ENCODE data around the gene MAST4. TPM values are rescaled to one million over a fixed set of nuclear protein-coding genes. Genes with fewer than 3 reads are reported as not detected.

Gene MAST4
- total and polyA plus RNA-seq, 2 experiments from 2014 or later = 4.2 to 6.0 TPM

DNA sequence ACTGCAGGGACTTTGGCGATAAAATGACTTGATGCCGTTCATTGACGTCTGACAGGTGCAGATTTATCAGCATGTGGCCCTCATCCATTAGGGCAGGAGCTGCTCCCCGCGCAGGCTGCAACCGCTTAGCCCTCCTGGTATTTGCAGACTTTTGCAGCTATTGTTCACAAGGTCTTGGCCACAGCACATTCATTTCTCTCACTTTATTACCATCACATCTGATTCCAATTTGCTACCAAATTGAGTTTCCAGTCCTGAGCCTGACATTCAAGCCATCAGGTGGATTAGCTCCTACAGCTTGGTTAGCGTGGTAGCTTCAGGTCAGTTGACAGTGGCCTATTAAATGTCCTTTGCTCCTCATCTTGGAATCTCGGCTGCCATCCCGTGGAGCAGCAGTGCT, 301.2 kb downstream of the MAST4 start:
- TF ChIP-seq EZH2phosphoT487 (IDR thresholded peaks at IDR 0.05; ENCODE audit: insufficient read depth, low read depth) = no peak
- TF ChIP-seq EZH2 (IDR thresholded peaks at IDR 0.05; ENCODE audit: insufficient read depth, poor library complexity, severe bottlenecking) = no peak
- Histone ChIP-seq H3K79me2 (ENCODE audit: insufficient read depth) (no peaks in the 10 kb centered on the region), H3K9ac (no peak overlapping the region), H2AFZ (no peak overlapping the region), H3K4me3 (no peak overlapping the region), H3F3A (ENCODE audit: insufficient read depth) (no peaks in the 10 kb centered on the region), H3K27me3 (replicated peaks; ENCODE audit: insufficient read depth) (no peaks in the 10 kb centered on the region), H3K36me3 (ENCODE audit: low read depth) (no peaks in the 10 kb centered on the region), H3K9me2 (ENCODE audit: insufficient read depth) (no peaks in the 10 kb centered on the region), H4K20me1 (ENCODE audit: insufficient read depth) (no peaks in the 10 kb centered on the region), H3K4me1 (ENCODE audit: insufficient read depth) (peaks cover 6% of the 10 kb centered on the region; the same call in 1 of the 2 replicates), H3K9me3 (ENCODE audit: low read depth) (no peaks in the 10 kb centered on the region), H3K4me2 (ENCODE audit: unreplicated experiment) (no peak overlapping the region), H3K27ac (no peak overlapping the region)
- in situ Hi-C loops (cut with MboI) = no loop called here
- no peak for DNase-seq
- WGBS, 2 experiments (ENCODE audit: low coverage in 1 of 2, low lambda C conversion rate in 2 of 2, missing lambda C conversion rate in 2 of 2) = 83 to 92% methylated on average over 9 of the region's 9 CpGs

DNA sequence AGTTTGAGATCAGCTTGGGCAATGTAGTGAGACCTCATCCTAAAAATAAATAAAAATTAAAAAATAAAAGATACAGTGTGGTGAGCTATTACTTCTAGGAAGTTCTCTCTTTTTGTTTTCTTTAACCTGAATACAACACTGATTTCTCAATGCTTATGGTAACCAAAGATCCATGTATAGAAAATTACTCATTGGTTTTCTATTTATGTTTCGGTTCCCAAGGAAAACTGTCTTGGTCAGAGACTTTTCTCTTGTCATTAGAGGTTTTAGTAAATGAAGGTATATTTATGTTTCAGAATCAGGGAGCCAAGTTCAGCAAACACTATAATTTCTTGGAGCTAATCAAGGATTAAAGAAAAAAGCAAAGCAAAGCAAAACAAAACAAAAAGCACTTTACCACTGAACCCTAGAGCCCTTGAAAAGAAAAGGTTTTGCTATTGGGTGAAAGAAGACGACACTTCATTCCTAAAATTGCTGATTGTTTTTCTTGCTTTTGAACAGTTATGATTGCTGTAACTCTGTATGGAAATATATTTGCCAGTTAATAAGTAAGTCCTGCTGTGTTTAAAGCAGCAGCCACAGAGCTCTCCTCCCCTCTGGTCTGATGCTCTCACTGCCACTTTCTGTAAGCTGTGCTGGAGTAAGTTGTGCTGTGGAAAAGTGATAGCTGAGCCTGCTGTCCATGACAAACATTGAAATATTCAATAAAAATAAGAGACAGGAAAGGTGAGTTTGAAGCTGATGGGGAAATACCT, 302.2 kb downstream of the MAST4 start:
- 94% methylated on average over 2 of the region's 2 CpGs for WGBS, 2 experiments (ENCODE audit: low coverage in 1 of 2, low lambda C conversion rate in 2 of 2, missing lambda C conversion rate in 2 of 2)
- Histone ChIP-seq H3F3A (ENCODE audit: insufficient read depth) (no peaks in the 10 kb centered on the region), H3K27me3 (replicated peaks; ENCODE audit: insufficient read depth) (no peaks in the 10 kb centered on the region), H3K9me2 (ENCODE audit: insufficient read depth) (no peaks in the 10 kb centered on the region), H2AFZ (no peak overlapping the region), H4K20me1 (ENCODE audit: insufficient read depth) (no peaks in the 10 kb centered on the region), H3K79me2 (ENCODE audit: insufficient read depth) (no peaks in the 10 kb centered on the region), H3K9me3 (ENCODE audit: low read depth) (no peaks in the 10 kb centered on the region), H3K4me2 (ENCODE audit: unreplicated experiment) (no peak overlapping the region), H3K36me3 (ENCODE audit: low read depth) (no peaks in the 10 kb centered on the region), H3K27ac (no peak overlapping the region), H3K9ac (no peak overlapping the region), H3K4me3 (no peak overlapping the region), H3K4me1 (ENCODE audit: insufficient read depth) (no peaks in the 10 kb centered on the region; the same call in 1 of the 2 replicates)
- no peak for DNase-seq
- in situ Hi-C loops (cut with MboI) = no loop called here
- no peak for TF ChIP-seq EZH2 (IDR thresholded peaks at IDR 0.05; ENCODE audit: insufficient read depth, poor library complexity, severe bottlenecking)
- no peak for TF ChIP-seq EZH2phosphoT487 (IDR thresholded peaks at IDR 0.05; ENCODE audit: insufficient read depth, low read depth)

DNA sequence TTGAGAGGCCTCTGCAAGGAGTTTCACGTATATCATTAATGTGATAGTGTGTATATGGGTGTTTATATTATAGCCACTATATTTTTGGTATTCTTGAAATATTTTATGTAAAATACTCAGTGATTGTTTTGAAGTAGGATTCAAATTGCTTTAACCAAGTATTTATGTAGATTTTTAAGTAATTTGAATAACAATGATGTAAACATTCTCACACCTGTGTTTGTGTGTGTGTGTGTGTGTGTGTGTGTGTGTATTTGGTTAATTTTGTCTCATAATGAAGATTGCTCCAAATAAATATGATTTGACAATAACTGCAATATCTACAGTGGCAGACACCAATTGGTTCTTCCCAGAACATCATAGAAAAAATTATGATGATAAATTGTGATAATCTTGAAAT, 307.0 kb downstream of the MAST4 start:
- Histone ChIP-seq H3K4me3 (no peak overlapping the region), H3K9me2 (ENCODE audit: insufficient read depth) (no peaks in the 10 kb centered on the region), H2AFZ (no peak overlapping the region), H4K20me1 (ENCODE audit: insufficient read depth) (no peaks in the 10 kb centered on the region), H3K79me2 (ENCODE audit: insufficient read depth) (no peaks in the 10 kb centered on the region), H3K27ac (no peak overlapping the region), H3K36me3 (ENCODE audit: low read depth) (no peaks in the 10 kb centered on the region), H3K4me1 (ENCODE audit: insufficient read depth) (no peaks in the 10 kb centered on the region), H3K4me2 (ENCODE audit: unreplicated experiment) (no peak overlapping the region), H3K27me3 (replicated peaks; ENCODE audit: insufficient read depth) (no peaks in the 10 kb centered on the region), H3F3A (ENCODE audit: insufficient read depth) (no peaks in the 10 kb centered on the region), H3K9me3 (ENCODE audit: low read depth) (no peaks in the 10 kb centered on the region), H3K9ac (no peak overlapping the region)
- WGBS, 2 experiments (ENCODE audit: low coverage in 1 of 2, low lambda C conversion rate in 2 of 2, missing lambda C conversion rate in 2 of 2) = 88 to 90% methylated on average over 1 of the region's 1 CpG
- DNase-seq = no peak
- in situ Hi-C loops (cut with MboI) = no loop called here
- no peak for TF ChIP-seq EZH2phosphoT487 (IDR thresholded peaks at IDR 0.05; ENCODE audit: insufficient read depth, low read depth)
- TF ChIP-seq EZH2 (IDR thresholded peaks at IDR 0.05; ENCODE audit: insufficient read depth, poor library complexity, severe bottlenecking) = no peak

DNA sequence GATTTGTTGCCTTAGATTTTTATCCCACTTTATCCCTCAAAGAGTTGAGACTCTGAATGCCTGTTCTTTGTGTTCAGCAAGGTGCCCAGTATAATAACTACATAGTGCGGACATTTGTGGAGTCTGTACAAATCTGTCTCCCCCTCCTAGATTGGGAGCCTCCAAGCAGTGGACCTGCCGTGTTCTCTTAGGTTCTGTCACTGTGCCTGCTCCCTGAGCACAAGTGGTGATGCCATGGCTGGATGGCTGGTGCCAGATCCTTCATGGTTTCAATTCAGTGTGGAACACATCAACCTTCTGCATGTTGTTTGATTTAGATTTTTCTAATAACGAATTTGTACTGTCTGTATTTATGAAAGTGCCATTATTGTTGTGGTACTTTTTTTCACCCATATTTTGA, 307.5 kb downstream of the MAST4 start:
- Histone ChIP-seq H3K27ac (no peak overlapping the region), H3K79me2 (ENCODE audit: insufficient read depth) (no peaks in the 10 kb centered on the region), H3K9ac (no peak overlapping the region), H3K9me2 (ENCODE audit: insufficient read depth) (no peaks in the 10 kb centered on the region), H3K9me3 (ENCODE audit: low read depth) (no peaks in the 10 kb centered on the region), H3K4me3 (no peak overlapping the region), H2AFZ (no peak overlapping the region), H4K20me1 (ENCODE audit: insufficient read depth) (no peaks in the 10 kb centered on the region), H3K27me3 (replicated peaks; ENCODE audit: insufficient read depth) (no peaks in the 10 kb centered on the region), H3K4me1 (ENCODE audit: insufficient read depth) (no peaks in the 10 kb centered on the region), H3K4me2 (ENCODE audit: unreplicated experiment) (no peak overlapping the region), H3K36me3 (ENCODE audit: low read depth) (no peaks in the 10 kb centered on the region), H3F3A (ENCODE audit: insufficient read depth) (no peaks in the 10 kb centered on the region)
- in situ Hi-C loops (cut with MboI) = no loop called here
- 66 to 73% methylated on average over 3 of the region's 3 CpGs for WGBS, 2 experiments (ENCODE audit: low coverage in 1 of 2, low lambda C conversion rate in 2 of 2, missing lambda C conversion rate in 2 of 2)
- no peak for DNase-seq
- TF ChIP-seq EZH2 (IDR thresholded peaks at IDR 0.05; ENCODE audit: insufficient read depth, poor library complexity, severe bottlenecking) (no peak), EZH2phosphoT487 (IDR thresholded peaks at IDR 0.05; ENCODE audit: insufficient read depth, low read depth) (no peak)
